WTC11 (cell line): Measurements from ENCODE around the gene GIT1. TPM values are rescaled to one million over a fixed set of nuclear protein-coding genes. Genes with fewer than 3 reads are reported as not detected.

ENCODE experiments used
- ATAC-seq: fragments of 200-7000 bp; cut with Tn5 transposase; 2 replicates; pipeline ENCODE4 v1.10.0; 2021; ENCODE audit warnings: mild to moderate bottlenecking, moderate library complexity
- CTCF ChIA-PET: fragments of 300-600 bp; sonication (Branson Sonifier 250); formaldehyde crosslinking; loops from one replicate; lab custom pipeline; 2021; ENCODE audit warnings: antibody characterized with exemption; lab: Charles Lee
- POLR2A ChIA-PET: fragments of 350-600 bp; sonication (Branson Sonifier 250); formaldehyde crosslinking; loops from one replicate; lab custom pipeline; 2021; ENCODE audit warnings: antibody characterized with exemption; lab: Charles Lee
- DNase-seq: peaks from one replicate; pipeline ENCODE4 v3.0.0; 2021; ENCODE audit warnings: low spot score
- H3K27ac Mint-ChIP-seq: 2 replicates; pipeline ENCODE4 v1.8.0; 2021; ENCODE audit warnings: mixed read lengths
- H3K27me3 Mint-ChIP-seq: 2 replicates; pipeline ENCODE4 v1.8.0; 2021; ENCODE audit warnings: low read depth, mild to moderate bottlenecking, moderate library complexity, mixed read lengths
- H3K36me3 Mint-ChIP-seq: 2 replicates; pipeline ENCODE4 v1.8.0; 2021; ENCODE audit warnings: mixed read lengths
- H3K4me1 Mint-ChIP-seq: 2 replicates; pipeline ENCODE4 v1.8.0; 2022; ENCODE audit warnings: mixed read lengths
- H3K4me3 Mint-ChIP-seq: 2 replicates; pipeline ENCODE4 v1.8.0; 2021; ENCODE audit warnings: mild to moderate bottlenecking, moderate library complexity, mixed read lengths
- H3K9me3 Mint-ChIP-seq: 2 replicates; pipeline ENCODE4 v1.8.0; 2021; ENCODE audit warnings: mixed read lengths
- CREB1 ChIP-seq: sonication (generic); formaldehyde crosslinking; IDR thresholded peaks from 2 replicates; pipeline ENCODE4 v1.8.0; 2023; ENCODE audit warnings: mild to moderate bottlenecking, missing genetic modification reagents
- CREM ChIP-seq: sonication (generic); formaldehyde crosslinking; IDR thresholded peaks from 2 replicates; pipeline ENCODE4 v1.8.1; 2022; ENCODE audit warnings: mild to moderate bottlenecking, missing genetic modification reagents, moderate library complexity
- E2F1 ChIP-seq: sonication (generic); formaldehyde crosslinking; IDR thresholded peaks from 2 replicates; pipeline ENCODE4 v1.8.0; 2022; ENCODE audit warnings: mild to moderate bottlenecking, missing genetic modification reagents
- E2F4 ChIP-seq: sonication (generic); formaldehyde crosslinking; IDR thresholded peaks from 2 replicates; pipeline ENCODE4 v1.8.1; 2022; ENCODE audit warnings: low read depth, mild to moderate bottlenecking, moderate library complexity, missing genetic modification reagents, borderline replicate concordance
- ELF4 ChIP-seq: sonication (generic); formaldehyde crosslinking; IDR thresholded peaks from 2 replicates; pipeline ENCODE4 v1.8.1; 2022; ENCODE audit warnings: low read depth, mild to moderate bottlenecking, moderate library complexity, missing genetic modification reagents
- FOXJ3 ChIP-seq: sonication (generic); formaldehyde crosslinking; IDR thresholded peaks from 2 replicates; pipeline ENCODE4 v1.9.0; 2021; ENCODE audit warnings: missing genetic modification reagents, mild to moderate bottlenecking, borderline replicate concordance
- GABPB1 ChIP-seq: sonication (generic); formaldehyde crosslinking; IDR thresholded peaks from 2 replicates; pipeline ENCODE4 v1.8.1; 2023; ENCODE audit warnings: mild to moderate bottlenecking, missing genetic modification reagents
- HMGXB4 ChIP-seq: sonication (generic); formaldehyde crosslinking; IDR thresholded peaks from 2 replicates; pipeline ENCODE4 v1.8.1; 2023; ENCODE audit warnings: mild to moderate bottlenecking, moderate library complexity, missing genetic modification reagents
- JAZF1 ChIP-seq: fragments of 250-450 bp; sonication (Bioruptor Pico); IDR thresholded peaks from 2 replicates; pipeline ENCODE4 v1.9.0; 2021; ENCODE audit warnings: moderate library complexity, mild to moderate bottlenecking, inconsistent platforms
- JUN ChIP-seq: sonication (generic); formaldehyde crosslinking; IDR thresholded peaks from 2 replicates; pipeline ENCODE4 v1.8.0; 2023; ENCODE audit warnings: mild to moderate bottlenecking, missing genetic modification reagents
- MAX ChIP-seq: sonication (generic); formaldehyde crosslinking; IDR thresholded peaks from 2 replicates; pipeline ENCODE4 v1.8.0; 2022; ENCODE audit warnings: mild to moderate bottlenecking, missing genetic modification reagents
- NFATC4 ChIP-seq: fragments of 250-450 bp; sonication (Bioruptor Pico); IDR thresholded peaks from 2 replicates; pipeline ENCODE4 v1.9.0; 2021; ENCODE audit warnings: mild to moderate bottlenecking
- NFYB ChIP-seq: sonication (generic); formaldehyde crosslinking; conservative IDR thresholded peaks from 2 replicates; pipeline ENCODE4 v1.8.0; 2022; ENCODE audit warnings: low read depth, missing genetic modification reagents
- PREB ChIP-seq: sonication (generic); formaldehyde crosslinking; IDR thresholded peaks from 2 replicates; pipeline ENCODE4 v1.8.1; 2022; ENCODE audit warnings: mild to moderate bottlenecking, missing genetic modification reagents, moderate library complexity, borderline replicate concordance
- SP1 ChIP-seq: sonication (generic); formaldehyde crosslinking; conservative IDR thresholded peaks from 2 replicates; pipeline ENCODE4 v1.8.1; 2022; ENCODE audit warnings: missing genetic modification reagents
- USF1 ChIP-seq: sonication (generic); formaldehyde crosslinking; IDR thresholded peaks from 2 replicates; pipeline ENCODE4 v1.8.0; 2022; ENCODE audit warnings: mild to moderate bottlenecking, missing genetic modification reagents
- USF2 ChIP-seq: sonication (generic); formaldehyde crosslinking; IDR thresholded peaks from 2 replicates; pipeline ENCODE4 v1.8.1; 2023; ENCODE audit warnings: mild to moderate bottlenecking, missing genetic modification reagents, moderate library complexity
- ZNF532 ChIP-seq: fragments of 250-450 bp; sonication (Bioruptor Pico); IDR thresholded peaks from 2 replicates; pipeline ENCODE4 v1.9.0; 2021; ENCODE audit warnings: mild to moderate bottlenecking, borderline replicate concordance
- total RNA-seq: library from RNA; stranded (reverse); gene quantifications from 3 replicates; pipeline ENCODE4 v1.2.3, GENCODE V29; 2021

The GIT1 gene
- total RNA-seq, 1 experiment from 2014 or later: 66.9 TPM

GRCh38 chr17:29544066-29544465 is 45.4 kb downstream of the GIT1 start:
- Mint-ChIP-seq H3K27ac (no peak overlapping the region; the same call in 1 of the 2 replicates), H3K4me1 (peaks cover 4% of the 10 kb centered on the region)

More at GRCh38 chr17:29544066-29544465, 45.4 kb downstream of the GIT1 start:
- H3K4me3 Mint-ChIP-seq: no peak overlapping the region
- H3K36me3 Mint-ChIP-seq: peaks cover 21% of the 10 kb centered on the region
- no peaks in the 10 kb centered on the region for H3K9me3 Mint-ChIP-seq
- ChIA-PET CTCF (no interaction called here), POLR2A (no interaction called here)
- DNase-seq: no peak
- TF ChIP-seq USF1 (CRISPR knock-in tag) (no peak), USF2 (no peak), ZNF532 (CRISPR knock-in tag) (no peak), NFYB (CRISPR knock-in tag) (no peak), GABPB1 (CRISPR knock-in tag) (no peak), E2F4 (no peak), JUN (CRISPR knock-in tag) (no peak), PREB (CRISPR knock-in tag) (no peak), HMGXB4 (CRISPR knock-in tag) (no peak), JAZF1 (no peak), CREB1 (CRISPR knock-in tag) (no peak), E2F1 (no peak), CREM (CRISPR knock-in tag) (no peak), FOXJ3 (CRISPR knock-in tag) (no peak), SP1 (CRISPR knock-in tag) (no peak), MAX (no peak), NFATC4 (CRISPR knock-in tag) (no peak), ELF4 (CRISPR knock-in tag) (no peak)
- H3K27me3 Mint-ChIP-seq: no peaks in the 10 kb centered on the region
- ATAC-seq: no peak
